HG03571 (cell line): Measurements from ENCODE around the gene DCP1B.

Experiments
- ATAC-seq: cut with Tn5 transposase; IDR thresholded peaks from one replicate; pipeline ENCODE4 v1.9.1; 2021; ENCODE audit not compliant: unreplicated experiment

DCP1B gene

GRCh38 chr12:1920971-1921370 lies 83.3 kb downstream of the DCP1B start:
- ATAC-seq: no peak

GRCh38 chr12:1920436-1920835 lies 83.8 kb downstream of the DCP1B start:
- ATAC-seq: no peak

GRCh38 chr12:1919763-1920162 lies 84.5 kb downstream of the DCP1B start:
- no peak for ATAC-seq

GRCh38 chr12:1919284-1919683 lies 85.0 kb downstream of the DCP1B start:
- ATAC-seq: no peak

- no peak for ATAC-seq
These were observed 85.4 kb downstream of the DCP1B start for GRCh38 chr12:1918884-1919236.

GRCh38 chr12:1918081-1918883 lies 86.0 kb downstream of the DCP1B start, which contains the start of gene CACNA2D4:
Gene CACNA2D4, minus strand, starts transcription at chr12:1918652. Its CDS starts 179 bp downstream, at chr12:1918473.
- ATAC-seq: no peak

- no peak for ATAC-seq
These were observed 86.8 kb downstream of the DCP1B start for GRCh38 chr12:1917172-1918070.

GRCh38 chr12:1916371-1917171 lies 87.7 kb downstream of the DCP1B start:
- ATAC-seq: no peak

GRCh38 chr12:1915082-1915968 lies 88.9 kb downstream of the DCP1B start:
- no peak for ATAC-seq

GRCh38 chr12:1914114-1914911 lies 89.9 kb downstream of the DCP1B start:
- ATAC-seq: no peak

GRCh38 chr12:1913377-1914113 lies 90.7 kb downstream of the DCP1B start:
- no peak for ATAC-seq

- no peak for ATAC-seq
These were observed 91.5 kb downstream of the DCP1B start for GRCh38 chr12:1912580-1913376.

GRCh38 chr12:1911598-1912575 lies 92.4 kb downstream of the DCP1B start:
- ATAC-seq: no peak

- ATAC-seq: no peak
These were observed 93.8 kb downstream of the DCP1B start for GRCh38 chr12:1910468-1910867.

GRCh38 chr12:1908758-1909157 lies 95.5 kb downstream of the DCP1B start:
- no peak for ATAC-seq
